Measurements from ENCODE around the gene TMEM150A. TPM values are rescaled to one million over a fixed set of nuclear protein-coding genes. Genes with fewer than 3 reads are reported as not detected.

TMEM150A gene
- total and polyA plus RNA-seq, 2 of the 13 experiments (the other 11 are each of a cell fraction or from before 2014, with no cell fraction given) = 30.1 to 70.4 TPM

DNA sequence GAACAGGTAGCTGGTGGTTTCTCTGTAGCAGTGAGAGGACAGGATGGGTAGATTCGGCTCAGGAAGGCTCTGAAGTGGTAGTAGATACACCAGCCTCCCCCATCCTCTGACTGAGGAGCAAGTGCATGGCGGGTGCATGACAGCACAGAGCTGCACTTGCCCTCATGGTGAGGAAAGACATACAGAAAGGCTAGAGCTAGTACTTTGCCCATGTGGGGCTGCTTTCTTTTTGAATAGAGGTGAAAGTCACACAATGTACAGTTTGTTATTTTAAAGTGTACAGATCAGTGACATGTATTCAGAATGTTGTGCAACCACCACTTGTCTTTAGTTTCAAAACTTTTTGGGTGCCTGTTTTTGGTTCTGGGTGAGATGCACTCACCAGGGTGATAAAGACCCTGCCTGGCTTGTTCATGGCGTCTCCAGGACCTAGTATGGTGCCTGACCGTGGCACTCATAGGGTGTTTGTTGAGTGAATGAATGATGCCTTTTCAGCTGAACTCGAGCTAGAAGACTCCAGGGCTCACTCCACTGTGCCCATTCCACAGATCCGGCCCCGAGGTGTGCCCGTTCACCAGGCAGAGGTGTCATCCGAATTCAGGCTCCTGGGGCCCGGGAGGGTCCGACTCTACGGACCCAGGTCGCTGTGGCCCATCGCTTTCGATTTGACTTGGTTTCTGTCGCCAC is 18.7 kb downstream of the TMEM150A start (continued):
- TF ChIP-seq, protein P1, sequence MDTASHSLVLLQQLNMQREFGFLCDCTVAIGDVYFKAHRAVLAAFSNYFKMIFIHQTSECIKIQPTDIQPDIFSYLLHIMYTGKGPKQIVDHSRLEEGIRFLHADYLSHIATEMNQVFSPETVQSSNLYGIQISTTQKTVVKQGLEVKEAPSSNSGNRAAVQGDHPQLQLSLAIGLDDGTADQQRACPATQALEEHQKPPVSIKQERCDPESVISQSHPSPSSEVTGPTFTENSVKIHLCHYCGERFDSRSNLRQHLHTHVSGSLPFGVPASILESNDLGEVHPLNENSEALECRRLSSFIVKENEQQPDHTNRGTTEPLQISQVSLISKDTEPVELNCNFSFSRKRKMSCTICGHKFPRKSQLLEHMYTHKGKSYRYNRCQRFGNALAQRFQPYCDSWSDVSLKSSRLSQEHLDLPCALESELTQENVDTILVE (CRISPR knock-in tag; IDR thresholded peaks at IDR 0.05) = no peak
- TF ChIP-seq ZC3H4 (CRISPR knock-in tag; IDR thresholded peaks at IDR 0.05; ENCODE audit: borderline replicate concordance) = peak; percentile 82; the same call in 1 of the 2 replicates
- TF ChIP-seq DR1 (CRISPR knock-in tag; IDR thresholded peaks at IDR 0.05) = no peak
- TF ChIP-seq POGZ (CRISPR knock-in tag; IDR thresholded peaks at IDR 0.05) = 0 out of 2 replicates have a peak, but pooled peaks have one; percentile 5
- TF ChIP-seq, protein P2, sequence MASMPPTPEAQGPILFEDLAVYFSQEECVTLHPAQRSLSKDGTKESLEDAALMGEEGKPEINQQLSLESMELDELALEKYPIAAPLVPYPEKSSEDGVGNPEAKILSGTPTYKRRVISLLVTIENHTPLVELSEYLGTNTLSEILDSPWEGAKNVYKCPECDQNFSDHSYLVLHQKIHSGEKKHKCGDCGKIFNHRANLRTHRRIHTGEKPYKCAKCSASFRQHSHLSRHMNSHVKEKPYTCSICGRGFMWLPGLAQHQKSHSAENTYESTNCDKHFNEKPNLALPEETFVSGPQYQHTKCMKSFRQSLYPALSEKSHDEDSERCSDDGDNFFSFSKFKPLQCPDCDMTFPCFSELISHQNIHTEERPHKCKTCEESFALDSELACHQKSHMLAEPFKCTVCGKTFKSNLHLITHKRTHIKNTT (CRISPR knock-in tag; IDR thresholded peaks at IDR 0.05) = no peak
- peak; percentile 49; the same call in 1 of the 2 replicates for TF ChIP-seq ZBTB38 (CRISPR knock-in tag; IDR thresholded peaks at IDR 0.05)
- no peak for TF ChIP-seq ZNF749 (CRISPR knock-in tag; IDR thresholded peaks at IDR 0.05; ENCODE audit: borderline replicate concordance)
- TF ChIP-seq, protein P3, sequence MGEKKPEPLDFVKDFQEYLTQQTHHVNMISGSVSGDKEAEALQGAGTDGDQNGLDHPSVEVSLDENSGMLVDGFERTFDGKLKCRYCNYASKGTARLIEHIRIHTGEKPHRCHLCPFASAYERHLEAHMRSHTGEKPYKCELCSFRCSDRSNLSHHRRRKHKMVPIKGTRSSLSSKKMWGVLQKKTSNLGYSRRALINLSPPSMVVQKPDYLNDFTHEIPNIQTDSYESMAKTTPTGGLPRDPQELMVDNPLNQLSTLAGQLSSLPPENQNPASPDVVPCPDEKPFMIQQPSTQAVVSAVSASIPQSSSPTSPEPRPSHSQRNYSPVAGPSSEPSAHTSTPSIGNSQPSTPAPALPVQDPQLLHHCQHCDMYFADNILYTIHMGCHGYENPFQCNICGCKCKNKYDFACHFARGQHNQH (CRISPR knock-in tag; IDR thresholded peaks at IDR 0.05) = no peak
- no peak for TF ChIP-seq PRPF4 (IDR thresholded peaks at IDR 0.05; ENCODE audit: low read depth, low read length, poor library complexity, severe bottlenecking)
- TF ChIP-seq NKX3-1 (CRISPR knock-in tag; IDR thresholded peaks at IDR 0.05) = no peak
- TF ChIP-seq, protein P4, sequence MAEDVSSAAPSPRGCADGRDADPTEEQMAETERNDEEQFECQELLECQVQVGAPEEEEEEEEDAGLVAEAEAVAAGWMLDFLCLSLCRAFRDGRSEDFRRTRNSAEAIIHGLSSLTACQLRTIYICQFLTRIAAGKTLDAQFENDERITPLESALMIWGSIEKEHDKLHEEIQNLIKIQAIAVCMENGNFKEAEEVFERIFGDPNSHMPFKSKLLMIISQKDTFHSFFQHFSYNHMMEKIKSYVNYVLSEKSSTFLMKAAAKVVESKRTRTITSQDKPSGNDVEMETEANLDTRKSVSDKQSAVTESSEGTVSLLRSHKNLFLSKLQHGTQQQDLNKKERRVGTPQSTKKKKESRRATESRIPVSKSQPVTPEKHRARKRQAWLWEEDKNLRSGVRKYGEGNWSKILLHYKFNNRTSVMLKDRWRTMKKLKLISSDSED (CRISPR knock-in tag; IDR thresholded peaks at IDR 0.05) = no peak
- TF ChIP-seq, protein P5, sequence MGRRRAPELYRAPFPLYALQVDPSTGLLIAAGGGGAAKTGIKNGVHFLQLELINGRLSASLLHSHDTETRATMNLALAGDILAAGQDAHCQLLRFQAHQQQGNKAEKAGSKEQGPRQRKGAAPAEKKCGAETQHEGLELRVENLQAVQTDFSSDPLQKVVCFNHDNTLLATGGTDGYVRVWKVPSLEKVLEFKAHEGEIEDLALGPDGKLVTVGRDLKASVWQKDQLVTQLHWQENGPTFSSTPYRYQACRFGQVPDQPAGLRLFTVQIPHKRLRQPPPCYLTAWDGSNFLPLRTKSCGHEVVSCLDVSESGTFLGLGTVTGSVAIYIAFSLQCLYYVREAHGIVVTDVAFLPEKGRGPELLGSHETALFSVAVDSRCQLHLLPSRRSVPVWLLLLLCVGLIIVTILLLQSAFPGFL (CRISPR knock-in tag; IDR thresholded peaks at IDR 0.05) = no peak
- no peak; the same call in 1 of the 2 replicates for TF ChIP-seq ZNF598 (CRISPR knock-in tag; IDR thresholded peaks at IDR 0.05; ENCODE audit: borderline replicate concordance)
- TF ChIP-seq, protein P6, sequence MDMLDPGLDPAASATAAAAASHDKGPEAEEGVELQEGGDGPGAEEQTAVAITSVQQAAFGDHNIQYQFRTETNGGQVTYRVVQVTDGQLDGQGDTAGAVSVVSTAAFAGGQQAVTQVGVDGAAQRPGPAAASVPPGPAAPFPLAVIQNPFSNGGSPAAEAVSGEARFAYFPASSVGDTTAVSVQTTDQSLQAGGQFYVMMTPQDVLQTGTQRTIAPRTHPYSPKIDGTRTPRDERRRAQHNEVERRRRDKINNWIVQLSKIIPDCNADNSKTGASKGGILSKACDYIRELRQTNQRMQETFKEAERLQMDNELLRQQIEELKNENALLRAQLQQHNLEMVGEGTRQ (IDR thresholded peaks at IDR 0.05; ENCODE audit: low read depth, low read length) = no peak
- TF ChIP-seq, protein P6 (CRISPR knock-in tag; IDR thresholded peaks at IDR 0.05; ENCODE audit: borderline replicate concordance) = no peak
- no peak for TF ChIP-seq KMT2A (CRISPR knock-in tag; IDR thresholded peaks at IDR 0.05)
- TF ChIP-seq ZKSCAN8 (CRISPR knock-in tag; IDR thresholded peaks at IDR 0.05; ENCODE audit: borderline replicate concordance) = 0 out of 2 replicates have a peak, but pooled peaks have one; percentile 7
- no peak for TF ChIP-seq ZBTB7A (CRISPR knock-in tag; IDR thresholded peaks at IDR 0.05)
- no peak; the same call in 1 of the 2 replicates for TF ChIP-seq TBX2 (CRISPR knock-in tag; IDR thresholded peaks at IDR 0.05; ENCODE audit: borderline replicate concordance)
- peak; percentile 91; the same call in 1 of the 2 replicates for TF ChIP-seq ZNF234 (CRISPR knock-in tag; conservative IDR thresholded peaks at IDR 0.05)
- peak; percentile 49; the same call in 1 of the 2 replicates for TF ChIP-seq LCORL (IDR thresholded peaks at IDR 0.05)
- TF ChIP-seq LCORL (CRISPR knock-in tag; IDR thresholded peaks at IDR 0.05) = peak; percentile 68; the same call in 1 of the 2 replicates
